GM23248 (cell line): ENCODE results near the gene OR6V1.

ENCODE experiments used
- EZH2 ChIP-seq: fragments of 200-600 bp; sonication (generic); IDR thresholded peaks from 2 replicates; pipeline ENCODE4 v1.6.1; 2018; ENCODE audit warnings: antibody characterized with exemption, mild to moderate bottlenecking; ENCODE audit not compliant: insufficient read depth, poor library complexity, severe bottlenecking
- EZH2phosphoT487 ChIP-seq: fragments of 200-600 bp; sonication (generic); IDR thresholded peaks from 2 replicates; pipeline ENCODE4 v1.6.1; 2018; ENCODE audit warnings: antibody characterized with exemption, moderate library complexity, mild to moderate bottlenecking, low read depth; ENCODE audit not compliant: insufficient read depth

DNA sequence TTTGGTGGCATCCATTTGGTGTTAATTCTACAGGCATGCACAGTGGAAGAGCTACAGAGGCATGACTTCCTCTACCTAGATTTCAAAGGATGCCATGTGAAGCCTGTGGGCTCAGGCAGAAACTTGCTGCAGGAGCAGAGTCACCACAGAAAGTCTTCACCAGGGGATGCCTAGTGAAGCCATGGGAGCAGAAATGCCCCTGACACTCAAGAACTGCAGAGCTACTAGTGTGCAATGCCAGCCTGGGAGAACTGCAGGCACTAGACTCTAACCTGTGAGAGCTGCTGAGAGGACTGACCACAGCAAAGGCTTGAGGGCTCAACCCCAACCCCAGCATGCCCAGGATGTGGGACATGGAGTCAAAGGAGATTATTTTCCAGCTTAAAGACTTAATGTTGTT, 29.1 kb upstream of the OR6V1 start:
- TF ChIP-seq EZH2 (no peak), EZH2phosphoT487 (no peak)
